ENCODE data around the gene POLR2L.

- no peak for TF ChIP-seq POLR2A (IDR thresholded peaks at IDR 0.05)
- no peak for TF ChIP-seq CTCF (IDR thresholded peaks at IDR 0.05)
Measured at GRCh38 chr11:865462-866430, 23.4 kb upstream of the POLR2L start.

All from testis (tissue), 2 donors.